ENCODE measurements around the gene SLC6A6. TPM values are rescaled to one million over a fixed set of nuclear protein-coding genes. Genes with fewer than 3 reads are reported as not detected.

SLC6A6 gene
- total RNA-seq, 4 donors from 2014 or later, result 14.4 to 35.7 (median 17.0) TPM

- intact Hi-C loops (cut with DNase I), result no loop called here
- WGBS, 2 donors, result 68 to 71% methylated on average over 4 to 5 of the region's 5 CpGs
- H3K9me3 ChIP-seq, result no peaks in the 10 kb centered on the region
Observed at GRCh38 chr3:14388201-14388600, 14.2 kb upstream of the SLC6A6 start.

GRCh38 chr3:14389166-14389606 lies 13.2 kb upstream of the SLC6A6 start:
- intact Hi-C loops (cut with DNase I), result no loop called here
- Histone ChIP-seq H3K27ac (no peak overlapping the region), H3K36me3 (no peaks in the 10 kb centered on the region), H3K27me3 (peaks cover 0 to 3% (median 0%) of the 10 kb centered on the region in 4 donors), H3K9me3 (no peaks in the 10 kb centered on the region), H3K4me1 (peaks cover 4 to 23% (median 5%) of the 10 kb centered on the region in 3 donors), H3K4me3 (no peak overlapping the region)
- TF ChIP-seq POLR2A (IDR thresholded peaks at IDR 0.05) (no peak), CTCF (IDR thresholded peaks at IDR 0.05) (no peak)
- WGBS, 2 donors, result 75 to 81% methylated on average over 5 to 6 of the region's 6 CpGs
- no peak for DNase-seq

More at GRCh38 chr3:14388201-14388600, 14.2 kb upstream of the SLC6A6 start:
- no peak for DNase-seq
- Histone ChIP-seq H3K27ac (no peak overlapping the region), H3K27me3 (peaks cover 0 to 3% (median 0%) of the 10 kb centered on the region in 4 donors), H3K4me1 (peaks cover 4 to 25% (median 5%) of the 10 kb centered on the region in 3 donors), H3K36me3 (no peaks in the 10 kb centered on the region), H3K4me3 (no peak overlapping the region)
- no peak for TF ChIP-seq CTCF (IDR thresholded peaks at IDR 0.05)
- TF ChIP-seq POLR2A (IDR thresholded peaks at IDR 0.05), result no peak

GRCh38 chr3:14389716-14390115 lies 12.7 kb upstream of the SLC6A6 start:
- no peak overlapping the region for H3K27ac ChIP-seq
- intact Hi-C loops (cut with DNase I), result no loop called here
- no peaks in the 10 kb centered on the region for H3K9me3 ChIP-seq
- TF ChIP-seq CTCF (IDR thresholded peaks at IDR 0.05) (no peak), POLR2A (IDR thresholded peaks at IDR 0.05) (no peak)
- H3K27me3 ChIP-seq, result peaks cover 0 to 3% (median 0%) of the 10 kb centered on the region in 4 donors
- 38 to 48% methylated on average over 5 of the region's 5 CpGs for WGBS, 2 donors
- H3K4me1 ChIP-seq, result peaks cover 0 to 18% (median under 1%) of the 10 kb centered on the region in 3 donors
- no peak overlapping the region for H3K4me3 ChIP-seq
- no peaks in the 10 kb centered on the region for H3K36me3 ChIP-seq
- no peak for DNase-seq

GRCh38 chr3:14391033-14391432 lies 11.4 kb upstream of the SLC6A6 start:
- H3K9me3 ChIP-seq, result no peaks in the 10 kb centered on the region
- no peaks in the 10 kb centered on the region for H3K36me3 ChIP-seq
- H3K4me3 ChIP-seq, result no peak overlapping the region
- 44 to 47% methylated on average over 3 to 4 of the region's 4 CpGs for WGBS, 2 donors
- no peak for TF ChIP-seq CTCF (IDR thresholded peaks at IDR 0.05)
- TF ChIP-seq POLR2A (IDR thresholded peaks at IDR 0.05), result no peak
- H3K4me1 ChIP-seq, result peaks cover 0 to 13% (median 0%) of the 10 kb centered on the region in 3 donors
- peak overlapping the region in 2 of 4 donors; percentile 38 to 60 for H3K27ac ChIP-seq
- intact Hi-C loops (cut with DNase I), result no loop called here
- DNase-seq, result no peak
- peaks cover 0 to 3% (median 0%) of the 10 kb centered on the region in 4 donors for H3K27me3 ChIP-seq

- peaks cover 0 to 3% (median 0%) of the 10 kb centered on the region in 4 donors for H3K27me3 ChIP-seq
- no peak for DNase-seq
- TF ChIP-seq CTCF (IDR thresholded peaks at IDR 0.05), result no peak
- TF ChIP-seq POLR2A (IDR thresholded peaks at IDR 0.05), result no peak
- H3K36me3 ChIP-seq, result no peaks in the 10 kb centered on the region
- H3K4me3 ChIP-seq, result no peak overlapping the region
- peaks cover 0 to 15% (median 0%) of the 10 kb centered on the region in 3 donors for H3K4me1 ChIP-seq
- H3K9me3 ChIP-seq, result no peaks in the 10 kb centered on the region
- WGBS, 2 donors, result 93 to 100% methylated on average over 1 to 2 of the region's 4 CpGs
- intact Hi-C loops (cut with DNase I), result no loop called here
- peak overlapping the region in 1 of 4 donors; percentile 59 for H3K27ac ChIP-seq
Observed at GRCh38 chr3:14392231-14392630, 10.2 kb upstream of the SLC6A6 start.

Data from esophagus squamous epithelium (tissue), 5 donors.